Measurements from ENCODE around the gene FAM20C. TPM values are rescaled to one million over a fixed set of nuclear protein-coding genes. Genes with fewer than 3 reads are reported as not detected.

FAM20C gene
- total RNA-seq, 3 donors from 2014 or later: 0.47 to 2.0 (median 1.7) TPM

DNA sequence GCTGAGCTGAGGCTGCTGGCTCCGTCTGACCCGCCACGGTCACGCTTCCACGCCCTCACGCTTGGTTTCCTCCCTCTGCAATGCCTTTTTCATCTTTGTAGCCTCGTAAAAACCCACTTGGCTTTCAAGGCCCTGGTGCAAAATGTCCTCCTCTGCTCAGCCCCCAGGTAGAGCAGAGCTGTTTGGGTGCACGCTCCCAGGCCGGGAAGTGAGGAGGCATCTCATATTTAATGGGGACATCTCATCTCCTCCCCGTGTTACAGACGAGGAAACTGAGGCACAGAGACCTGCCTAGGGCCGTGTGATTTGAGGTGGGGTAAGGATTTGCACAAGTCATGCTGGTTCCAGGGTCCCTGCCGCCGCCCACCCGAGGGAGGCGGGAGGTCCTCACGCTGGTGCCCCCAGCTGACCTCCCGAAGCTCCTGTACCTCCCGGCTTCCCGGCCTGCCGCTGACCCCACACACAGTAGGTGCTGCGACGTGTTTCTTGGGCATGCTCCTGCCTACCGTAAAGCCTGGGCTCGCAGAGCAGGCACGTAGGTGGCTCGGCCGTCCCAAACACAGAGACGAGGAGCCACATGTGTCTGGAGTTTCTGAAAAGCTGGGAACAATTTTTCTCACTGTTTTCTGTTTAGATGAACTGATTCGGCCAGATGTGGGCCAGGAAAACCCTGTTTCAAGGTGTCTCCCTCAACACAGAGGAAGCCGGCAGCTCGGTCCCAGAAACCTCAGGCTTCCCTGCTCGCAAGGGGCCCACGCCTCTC, 109.1 kb downstream of the FAM20C start:
- ATAC-seq (no peak), DNase-seq (no peak)
- H3K36me3 Mint-ChIP-seq (ENCODE audit: insufficient read depth): no peaks in the 10 kb centered on the region
- H3K9me3 Mint-ChIP-seq: no peaks in the 10 kb centered on the region
- peaks cover 3% of the 10 kb centered on the region for H3K27me3 Mint-ChIP-seq (ENCODE audit: low read depth)
- no peaks in the 10 kb centered on the region for H3K4me1 Mint-ChIP-seq (ENCODE audit: low read depth)
- no peak overlapping the region for H3K4me3 Mint-ChIP-seq

DNA sequence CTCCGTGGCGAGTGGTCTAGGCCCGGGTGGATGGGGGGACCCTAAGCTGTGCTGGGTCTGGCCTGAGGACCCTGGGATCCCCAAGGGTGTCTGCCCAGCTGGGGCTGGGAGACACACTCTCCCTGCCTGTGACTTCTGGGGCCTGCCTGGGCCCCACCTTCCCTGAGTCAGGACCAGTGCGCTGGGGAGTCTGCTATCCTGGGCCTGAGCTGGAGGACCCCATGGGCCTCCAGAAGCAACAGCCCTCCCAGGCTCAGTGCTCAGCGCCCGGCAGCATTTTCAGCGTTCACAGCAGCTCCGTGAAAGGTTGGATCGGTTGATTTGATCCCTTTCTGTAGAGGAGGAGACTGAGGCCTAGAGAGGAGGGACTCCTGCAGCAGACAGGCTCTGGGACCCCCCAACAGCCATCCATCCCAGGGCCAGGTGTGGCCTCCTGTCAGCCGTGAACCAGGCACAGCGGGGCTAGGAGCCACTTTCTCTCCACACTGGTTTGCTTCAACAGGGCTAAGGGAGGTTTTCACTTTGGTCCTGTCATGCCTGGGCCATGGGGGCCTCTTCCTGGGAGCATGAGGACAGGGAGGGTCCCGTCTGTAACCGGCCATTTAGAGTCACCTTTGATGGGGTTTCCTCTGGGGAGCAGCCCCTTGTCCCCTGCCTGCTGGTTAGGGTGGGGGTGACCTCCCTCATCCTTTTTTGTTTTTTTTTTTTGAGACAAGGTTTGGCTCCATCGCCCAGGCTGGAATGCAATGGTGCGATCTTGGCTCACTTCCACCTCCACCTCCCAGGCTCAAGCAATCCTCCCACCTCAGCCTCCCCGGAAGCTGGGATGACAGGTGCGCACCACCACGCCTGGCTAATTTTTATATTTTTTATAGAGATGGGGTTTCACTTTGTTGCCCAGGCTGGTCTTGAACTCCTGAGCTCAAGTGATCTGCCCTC, 110.0 kb downstream of the FAM20C start:
- H3K27me3 Mint-ChIP-seq (ENCODE audit: low read depth): peaks cover 8% of the 10 kb centered on the region

DNA sequence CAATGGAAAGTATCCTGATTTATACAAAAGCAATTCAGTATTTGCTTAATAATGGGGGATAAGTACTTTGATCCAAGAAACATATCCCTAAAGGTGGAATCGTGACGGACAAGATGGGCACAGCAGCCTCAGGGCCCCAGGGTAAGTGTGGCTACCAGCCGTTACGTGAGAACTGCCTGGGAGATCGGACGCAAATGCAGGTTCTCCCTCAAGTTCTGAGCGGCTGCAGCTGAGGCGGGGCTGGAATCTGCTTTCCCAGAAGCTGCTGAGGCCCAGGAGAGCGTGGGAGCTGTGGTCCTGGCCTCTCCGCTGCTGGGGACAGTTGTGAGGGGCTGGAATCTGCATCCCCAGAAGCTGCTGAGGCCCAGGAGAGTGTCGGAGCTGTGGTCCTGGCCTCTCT, 111.1 kb downstream of the FAM20C start:
- DNase-seq: no peak
- Mint-ChIP-seq H3K36me3 (ENCODE audit: insufficient read depth) (no peaks in the 10 kb centered on the region), H3K27me3 (ENCODE audit: low read depth) (peaks cover 9% of the 10 kb centered on the region), H3K4me3 (no peak overlapping the region), H3K4me1 (ENCODE audit: low read depth) (no peaks in the 10 kb centered on the region), H3K9me3 (no peaks in the 10 kb centered on the region)
- no peak for ATAC-seq

More for the DNA sequence above, 110.0 kb downstream of the FAM20C start:
- DNase-seq: no peak
- Mint-ChIP-seq H3K9me3 (no peaks in the 10 kb centered on the region), H3K4me1 (ENCODE audit: low read depth) (no peaks in the 10 kb centered on the region), H3K4me3 (no peak overlapping the region), H3K36me3 (ENCODE audit: insufficient read depth) (no peaks in the 10 kb centered on the region)
- no peak for ATAC-seq

- Mint-ChIP-seq H3K4me1 (ENCODE audit: low read depth) (no peaks in the 10 kb centered on the region), H3K4me3 (no peak overlapping the region), H3K36me3 (ENCODE audit: insufficient read depth) (no peaks in the 10 kb centered on the region), H3K27me3 (ENCODE audit: low read depth) (peaks cover 9% of the 10 kb centered on the region), H3K9me3 (no peaks in the 10 kb centered on the region)
- DNase-seq (no peak), ATAC-seq (no peak)
Observed at GRCh38 chr7:303884-304573, 111.7 kb downstream of the FAM20C start.

GRCh38 chr7:304574-305409, 112.4 kb downstream of the FAM20C start:
- Mint-ChIP-seq H3K9me3 (no peaks in the 10 kb centered on the region), H3K36me3 (ENCODE audit: insufficient read depth) (no peaks in the 10 kb centered on the region), H3K4me1 (ENCODE audit: low read depth) (no peaks in the 10 kb centered on the region), H3K4me3 (no peak overlapping the region), H3K27me3 (ENCODE audit: low read depth) (peaks cover 12% of the 10 kb centered on the region)
- ATAC-seq (no peak), DNase-seq (no peak)

- Mint-ChIP-seq H3K9me3 (no peaks in the 10 kb centered on the region), H3K27me3 (ENCODE audit: low read depth) (peaks cover 13% of the 10 kb centered on the region), H3K4me3 (no peak overlapping the region), H3K36me3 (ENCODE audit: insufficient read depth) (no peaks in the 10 kb centered on the region), H3K4me1 (ENCODE audit: low read depth) (no peaks in the 10 kb centered on the region)
- ATAC-seq: no peak
- DNase-seq: no peak
Observed at GRCh38 chr7:305410-306151, 113.2 kb downstream of the FAM20C start.

GRCh38 chr7:307970-308369, 115.6 kb downstream of the FAM20C start:
- no peak overlapping the region for H3K4me3 Mint-ChIP-seq
- H3K4me1 Mint-ChIP-seq (ENCODE audit: low read depth): no peaks in the 10 kb centered on the region
- no peaks in the 10 kb centered on the region for H3K9me3 Mint-ChIP-seq
- no peak for DNase-seq
- ATAC-seq: no peak
- H3K27me3 Mint-ChIP-seq (ENCODE audit: low read depth): peaks cover 20% of the 10 kb centered on the region
- H3K36me3 Mint-ChIP-seq (ENCODE audit: insufficient read depth): no peaks in the 10 kb centered on the region

DNA sequence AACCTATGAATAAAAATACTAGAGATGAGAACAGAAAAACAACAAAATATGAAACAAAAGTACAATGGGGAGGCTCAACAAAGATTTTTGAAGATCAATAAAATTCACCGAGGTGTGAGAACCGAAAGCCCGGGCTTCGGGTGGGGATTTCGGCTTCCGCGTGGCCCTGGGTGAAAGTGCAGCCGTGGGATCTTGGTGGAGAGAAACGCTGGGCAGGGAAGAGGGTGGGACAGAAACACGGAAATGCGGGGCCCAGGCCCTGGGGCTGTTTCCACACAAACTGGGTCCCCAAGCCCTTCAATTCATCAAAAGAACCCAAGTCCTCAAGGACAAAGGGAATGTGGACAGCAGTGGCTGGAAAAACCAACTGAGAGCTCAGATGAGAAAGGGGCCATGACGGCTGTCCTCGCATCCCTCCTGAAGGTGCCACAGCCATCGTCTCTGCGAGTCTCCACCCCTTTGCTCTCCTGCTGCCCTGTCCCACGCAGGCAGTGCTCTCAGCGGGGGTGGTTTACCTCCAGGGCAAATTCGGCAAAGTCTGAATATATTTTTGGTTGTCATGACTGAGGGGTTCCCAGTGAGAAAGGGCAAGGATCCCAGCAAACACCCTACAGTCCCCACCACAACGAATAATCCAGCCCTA, 117.3 kb downstream of the FAM20C start:
- no peak for ATAC-seq
- H3K27me3 Mint-ChIP-seq (ENCODE audit: low read depth): peaks cover 24% of the 10 kb centered on the region
- H3K4me3 Mint-ChIP-seq: no peak overlapping the region
- no peaks in the 10 kb centered on the region for H3K4me1 Mint-ChIP-seq (ENCODE audit: low read depth)
- no peak for DNase-seq
- H3K9me3 Mint-ChIP-seq: no peaks in the 10 kb centered on the region
- H3K36me3 Mint-ChIP-seq (ENCODE audit: insufficient read depth): no peaks in the 10 kb centered on the region

Other genes starting within 250 kb of the FAM20C start
- gene FOXL3, start 97.6 kb downstream of the FAM20C start, total RNA-seq: not detected